NCI-H2196 treated with DMSO at 0.1 percent for 48 hours (cell line): ENCODE data around the gene CACNA1C.

ENCODE experiments used
- DNase-seq: peaks from one replicate; lab custom pipeline; 2025; ENCODE audit not compliant: unreplicated experiment; lab: John Stamatoyannopoulos, UW

Gene CACNA1C

DNA sequence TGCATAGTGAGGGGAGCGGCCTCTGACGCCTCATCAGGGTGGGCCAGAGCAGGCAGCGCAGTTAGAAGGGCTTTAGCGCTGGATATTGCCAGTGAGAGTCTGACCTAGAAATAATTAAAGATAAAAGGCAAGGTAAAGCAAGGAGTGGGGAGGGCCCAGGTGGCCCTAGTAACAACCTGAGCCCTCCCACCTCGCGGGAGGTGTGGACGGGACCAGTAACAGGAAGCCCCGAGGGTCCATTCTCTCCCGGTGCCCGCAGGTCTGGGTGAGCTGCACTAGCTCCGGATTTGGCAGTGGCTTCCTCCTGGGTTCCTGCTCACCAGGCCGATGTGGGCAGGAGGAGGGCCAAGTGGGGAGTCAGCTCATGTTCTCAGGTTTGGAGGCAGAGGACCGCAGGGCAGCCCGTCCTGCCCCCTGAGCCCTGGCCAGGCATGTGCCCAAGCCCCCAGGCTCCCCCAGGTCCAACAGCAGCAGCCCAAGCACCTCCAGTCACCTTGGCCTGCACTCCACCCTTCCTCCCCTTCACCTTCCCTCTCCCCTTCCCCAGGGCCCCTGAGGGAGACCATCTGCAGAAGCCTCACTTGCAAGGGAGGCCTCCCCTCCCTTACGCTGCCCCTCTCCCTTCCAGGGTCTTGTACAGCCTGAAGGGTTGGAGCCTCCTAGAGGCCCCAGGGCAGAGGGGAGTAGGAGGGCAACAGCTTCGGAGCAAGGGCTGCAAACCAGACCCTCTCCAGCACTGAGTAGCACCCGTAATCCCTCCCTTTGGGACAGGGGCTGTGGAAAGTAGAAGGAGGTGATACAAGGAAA is 597.7 kb downstream of the CACNA1C start:
- no peak for DNase-seq

DNA sequence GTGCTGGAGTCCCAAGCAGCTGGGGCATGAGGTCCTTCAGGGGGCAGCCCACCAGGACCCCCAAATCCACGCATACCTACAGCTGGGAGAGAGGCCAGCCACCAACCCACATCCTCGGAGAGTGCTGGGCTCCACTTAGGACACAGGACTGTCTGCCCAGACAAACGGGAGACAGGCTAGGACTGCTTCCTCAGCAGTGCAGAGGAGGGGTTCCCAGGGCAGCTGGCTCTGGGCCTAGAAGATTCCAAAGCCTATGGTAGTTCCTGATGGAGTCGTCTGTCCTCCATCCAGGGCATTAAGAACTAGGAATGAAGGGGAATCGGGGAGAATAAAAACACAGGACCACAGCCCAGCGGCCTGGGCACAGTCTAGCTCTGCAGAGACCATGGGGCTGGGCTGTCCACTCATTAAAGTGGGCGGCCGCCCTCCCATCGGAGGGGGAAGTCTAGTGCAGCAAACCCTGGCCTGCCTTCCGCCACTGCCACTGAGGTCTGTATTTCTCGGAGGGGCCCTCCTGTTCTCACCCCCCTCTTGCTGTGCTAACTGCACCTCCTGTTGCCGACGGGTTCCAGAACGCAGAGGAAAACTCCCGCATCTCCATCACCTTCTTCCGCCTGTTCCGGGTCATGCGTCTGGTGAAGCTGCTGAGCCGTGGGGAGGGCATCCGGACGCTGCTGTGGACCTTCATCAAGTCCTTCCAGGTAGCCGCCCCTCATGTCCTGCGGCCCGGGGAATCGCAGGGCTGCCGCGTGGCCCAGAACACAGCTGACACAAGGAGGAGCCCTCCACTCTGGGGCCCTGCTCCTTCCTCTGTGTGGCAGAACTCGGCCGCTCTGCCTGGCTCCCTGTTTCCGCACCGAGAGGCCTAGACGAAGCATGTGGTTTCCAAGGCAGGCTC is 598.5 kb downstream of the CACNA1C start:
- no peak for DNase-seq

DNA sequence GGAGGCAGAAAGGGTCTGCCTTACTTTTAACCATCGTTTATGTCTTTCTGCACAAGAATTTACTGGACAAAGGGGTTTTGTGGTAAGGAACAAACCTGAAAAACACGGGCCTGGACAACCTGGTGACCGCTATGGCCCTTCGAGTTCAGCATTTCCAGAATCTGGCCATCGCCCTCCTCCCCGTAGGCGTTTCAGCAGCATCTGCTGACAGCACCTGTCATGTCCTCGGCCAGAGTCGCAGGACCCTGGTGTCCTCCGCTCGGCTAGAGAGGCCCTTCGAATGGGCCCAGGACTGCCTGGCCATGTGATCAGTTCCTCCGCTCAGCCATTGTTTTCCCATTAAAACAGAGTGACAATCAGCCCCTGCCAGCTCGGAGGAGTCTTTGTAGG is 599.2 kb downstream of the CACNA1C start:
- DNase-seq: no peak

DNA sequence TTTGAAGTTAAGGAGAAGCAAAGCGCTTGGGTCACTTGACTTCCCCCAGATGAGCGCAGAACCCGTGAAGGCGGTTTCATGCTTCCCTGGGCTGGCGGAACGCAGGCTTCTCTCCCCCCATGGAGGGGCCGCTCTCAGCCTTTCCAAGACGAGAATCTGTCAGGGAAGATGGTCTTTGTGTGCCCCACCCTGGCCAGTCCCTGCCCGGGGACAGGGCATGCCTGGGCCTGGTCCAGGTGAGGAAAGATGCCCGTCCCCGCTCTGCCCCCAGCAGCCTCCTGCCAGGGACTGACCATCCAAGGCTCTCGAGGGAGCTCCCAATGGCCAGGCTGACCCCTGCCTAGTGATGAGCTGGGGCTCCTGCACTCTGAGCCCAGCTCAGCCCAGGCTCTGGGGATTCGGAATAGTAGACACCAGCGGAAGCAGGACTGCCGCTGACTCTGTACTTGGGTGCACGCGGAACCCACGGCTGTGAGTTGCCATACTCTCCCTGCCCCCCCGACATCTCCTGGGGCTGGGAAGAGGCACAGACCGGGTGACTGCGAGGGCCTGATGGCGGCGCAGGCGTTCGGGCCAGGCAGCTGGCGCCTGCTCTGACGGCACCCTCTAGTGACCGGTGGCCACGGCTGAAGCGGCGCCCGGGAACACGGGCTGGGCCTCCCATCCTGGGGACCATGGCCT is 599.8 kb downstream of the CACNA1C start:
- DNase-seq: no peak

DNA sequence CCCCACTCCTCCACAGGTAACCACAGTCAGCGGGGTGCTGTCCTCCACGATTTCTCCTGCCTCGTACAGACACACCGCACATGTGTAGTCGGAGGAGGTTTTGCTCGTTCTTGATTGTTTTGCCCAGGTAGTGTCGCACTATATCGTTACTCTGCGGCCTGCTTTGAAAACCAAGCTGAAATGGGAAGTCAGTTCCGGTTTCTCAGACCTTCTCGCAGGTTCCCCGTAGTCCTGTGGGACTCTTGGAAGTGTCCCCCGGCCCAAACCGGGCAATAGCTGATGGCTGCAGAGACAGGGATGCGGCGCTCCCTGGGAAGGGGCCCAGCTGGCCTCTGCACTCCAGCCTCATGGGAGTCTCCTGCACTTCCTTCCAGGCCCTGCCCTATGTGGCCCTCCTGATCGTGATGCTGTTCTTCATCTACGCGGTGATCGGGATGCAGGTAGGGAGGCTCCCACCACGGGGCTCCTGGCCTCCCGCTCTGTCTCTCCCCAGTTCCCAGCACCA is 600.7 kb downstream of the CACNA1C start:
- no peak for DNase-seq

DNA sequence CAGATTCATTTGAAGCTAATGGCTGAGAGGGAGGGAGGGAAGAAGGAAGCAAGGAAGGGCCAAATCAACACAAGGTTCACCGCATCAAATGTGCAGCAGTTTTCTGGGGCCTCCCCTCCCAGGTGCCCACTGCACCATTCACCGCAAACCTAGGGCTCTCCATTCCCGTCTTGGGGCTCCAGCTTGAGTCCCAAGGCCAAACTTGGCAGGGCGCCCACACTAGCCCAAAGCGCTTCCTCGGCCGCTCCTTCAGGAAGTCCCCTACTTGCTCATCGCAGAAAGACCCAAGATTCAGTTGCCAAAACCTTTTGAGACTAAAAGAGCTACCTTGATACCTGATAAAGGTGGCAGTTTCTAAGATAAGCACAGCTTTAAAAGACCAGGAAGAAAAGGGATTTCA is 601.5 kb downstream of the CACNA1C start:
- no peak for DNase-seq

DNA sequence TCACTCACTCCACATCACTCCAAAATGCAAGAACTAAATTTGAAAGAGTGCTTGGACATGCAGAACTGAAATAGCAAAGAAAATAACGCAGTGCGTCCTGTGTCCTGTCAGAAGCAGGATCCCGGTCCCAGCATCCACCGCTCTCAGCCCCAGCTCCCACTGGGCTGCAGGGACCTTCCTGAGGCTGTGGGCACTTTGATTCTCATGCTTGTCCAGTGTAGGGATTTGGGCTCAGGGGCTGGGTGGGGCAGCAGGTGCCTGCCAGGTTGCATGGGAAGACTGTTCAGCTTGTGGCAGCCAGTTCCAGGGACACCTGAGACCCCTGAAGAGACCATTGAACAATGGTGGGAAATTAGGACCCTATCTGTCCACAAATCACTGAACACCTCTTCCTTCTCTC is 602.0 kb downstream of the CACNA1C start:
- DNase-seq: no peak

DNA sequence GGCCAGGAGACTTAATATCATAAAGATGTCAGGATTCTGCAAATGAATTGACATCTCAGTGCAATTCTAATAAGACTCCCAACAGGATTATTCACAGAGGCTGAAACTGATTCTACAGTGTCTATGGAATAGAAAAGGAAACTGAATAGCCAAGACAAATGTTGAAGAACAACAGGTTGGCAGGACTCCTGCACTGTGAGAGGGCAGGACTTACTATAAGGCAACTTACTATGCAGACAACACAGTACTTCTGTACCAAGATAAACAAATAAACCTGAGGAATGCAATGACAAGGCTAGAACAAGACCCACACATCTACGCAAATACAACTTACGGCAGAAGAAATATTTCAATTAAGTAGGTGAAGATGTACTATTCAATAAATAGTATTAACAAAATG is 609.7 kb downstream of the CACNA1C start:
- DNase-seq: no peak

DNA sequence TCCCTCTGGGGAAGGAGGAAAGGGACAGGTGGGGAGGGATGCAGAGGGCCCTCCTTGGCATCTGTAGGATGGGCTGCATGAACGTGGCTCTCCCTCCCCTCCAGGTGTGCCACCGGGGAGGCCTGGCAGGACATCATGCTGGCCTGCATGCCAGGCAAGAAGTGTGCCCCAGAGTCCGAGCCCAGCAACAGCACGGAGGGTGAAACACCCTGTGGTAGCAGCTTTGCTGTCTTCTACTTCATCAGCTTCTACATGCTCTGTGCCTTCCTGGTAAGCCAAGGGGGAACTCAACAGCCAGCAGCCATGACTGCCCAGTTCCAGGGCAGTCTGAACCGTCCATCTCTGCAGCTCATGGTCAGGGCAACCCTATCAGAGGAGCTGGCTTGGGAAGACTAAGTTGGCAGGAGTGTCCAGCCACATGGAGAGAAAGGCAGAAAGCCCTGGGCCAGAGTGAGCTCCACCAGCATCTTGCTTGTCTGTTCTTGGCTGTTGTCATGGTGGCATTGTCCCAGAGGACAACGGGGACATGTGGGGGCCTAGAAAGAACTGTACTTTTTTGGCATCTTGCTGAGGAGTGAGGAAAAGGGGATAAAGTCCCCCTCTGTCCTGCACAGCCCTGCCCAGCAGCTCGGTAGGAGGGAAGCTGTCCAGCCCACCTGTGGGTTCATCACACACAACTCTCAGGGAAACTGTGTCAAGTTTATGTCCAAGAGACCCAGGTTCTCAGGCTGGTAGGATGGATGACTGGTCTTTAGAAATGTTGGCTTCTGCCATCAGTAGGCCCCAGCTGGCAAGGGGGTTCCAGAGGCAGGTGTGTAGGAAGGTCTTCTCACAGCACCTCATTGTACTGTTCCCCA is 612.2 kb downstream of the CACNA1C start:
- DNase-seq: no peak

DNA sequence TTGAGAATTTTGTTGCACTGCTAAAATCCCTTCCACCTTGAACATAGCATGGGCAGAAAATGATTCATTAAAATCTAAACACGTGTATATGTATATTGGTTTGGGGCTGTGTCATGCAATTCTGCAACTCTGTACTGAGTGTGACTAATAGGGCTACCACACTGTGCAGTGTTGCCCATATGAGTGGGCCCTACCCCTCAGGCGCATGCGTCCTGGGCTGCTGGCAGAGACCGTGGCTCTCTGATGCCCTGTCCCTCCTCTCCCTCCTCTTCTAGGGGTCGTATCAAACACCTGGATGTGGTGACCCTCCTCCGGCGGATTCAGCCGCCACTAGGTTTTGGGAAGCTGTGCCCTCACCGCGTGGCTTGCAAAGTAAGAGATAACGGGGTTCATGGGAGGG is 613.6 kb downstream of the CACNA1C start:
- DNase-seq: no peak

DNA sequence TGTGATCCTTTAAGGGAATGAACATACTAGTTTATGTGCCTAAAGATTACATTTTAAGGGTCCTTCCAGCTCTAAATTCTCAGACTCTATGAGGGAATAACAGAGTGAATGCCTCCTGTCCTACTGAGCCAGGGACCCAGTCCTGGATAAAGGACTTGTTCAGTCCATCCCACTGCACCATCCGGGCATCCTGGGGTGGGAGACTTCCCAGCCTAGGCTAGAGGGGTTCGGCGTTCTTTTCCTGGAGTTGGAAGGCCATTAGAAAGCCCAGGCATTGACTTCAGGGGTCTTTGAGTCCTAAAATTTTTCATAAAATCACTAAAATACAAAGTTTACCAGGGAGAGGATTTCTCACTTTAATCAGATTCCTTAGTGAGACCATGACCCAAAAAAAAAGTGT is 614.1 kb downstream of the CACNA1C start:
- DNase-seq: no peak

DNA sequence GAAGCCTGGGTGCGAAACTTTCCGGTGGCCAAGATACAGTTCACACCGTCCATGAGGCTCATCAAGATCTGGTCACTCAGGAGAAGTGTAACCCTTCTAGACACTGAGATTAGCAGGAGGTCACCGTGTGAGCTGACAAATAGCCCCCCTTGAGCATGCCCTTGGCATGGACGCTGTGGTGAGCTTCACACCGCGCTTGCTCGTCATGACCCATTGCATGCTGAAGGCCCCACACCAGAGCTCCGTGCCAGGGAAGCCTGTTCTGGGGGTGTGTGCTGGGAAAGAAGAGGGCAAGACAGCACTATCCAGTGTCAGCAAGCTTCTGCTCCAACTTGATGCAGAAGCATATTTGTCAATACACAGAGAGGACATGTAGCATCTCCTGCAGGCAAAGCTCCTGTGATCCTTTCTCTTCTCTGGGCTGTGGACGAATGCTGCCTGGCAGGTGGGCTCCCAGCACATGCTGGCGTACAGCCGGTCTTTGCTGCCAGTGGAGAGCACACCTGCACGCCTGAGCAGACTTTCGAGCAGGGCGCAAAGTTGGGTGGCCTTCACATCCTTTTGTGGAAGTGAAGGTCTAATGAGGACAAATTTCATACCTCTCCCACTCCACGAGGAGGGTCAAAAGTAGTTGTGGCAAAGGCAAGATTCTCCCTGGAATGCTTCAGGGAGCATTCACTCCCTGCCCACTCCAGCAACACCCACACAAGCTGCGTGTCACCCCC is 615.1 kb downstream of the CACNA1C start:
- DNase-seq: no peak

DNA sequence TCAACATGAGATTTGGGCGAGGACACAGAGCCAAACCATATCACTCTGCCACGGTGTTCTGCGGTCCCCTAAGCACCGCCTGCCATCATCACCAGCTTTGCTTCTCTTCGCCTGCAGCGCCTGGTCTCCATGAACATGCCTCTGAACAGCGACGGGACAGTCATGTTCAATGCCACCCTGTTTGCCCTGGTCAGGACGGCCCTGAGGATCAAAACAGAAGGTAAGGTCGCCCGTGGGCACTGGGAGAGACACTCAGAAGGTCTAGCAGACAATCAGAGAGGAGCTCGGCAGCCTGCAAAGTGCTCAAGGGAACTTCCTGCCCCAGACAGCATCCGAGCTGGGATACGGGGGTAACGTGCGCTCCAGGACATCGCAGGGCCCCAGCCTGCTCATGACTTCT is 616.0 kb downstream of the CACNA1C start:
- DNase-seq: no peak

DNA sequence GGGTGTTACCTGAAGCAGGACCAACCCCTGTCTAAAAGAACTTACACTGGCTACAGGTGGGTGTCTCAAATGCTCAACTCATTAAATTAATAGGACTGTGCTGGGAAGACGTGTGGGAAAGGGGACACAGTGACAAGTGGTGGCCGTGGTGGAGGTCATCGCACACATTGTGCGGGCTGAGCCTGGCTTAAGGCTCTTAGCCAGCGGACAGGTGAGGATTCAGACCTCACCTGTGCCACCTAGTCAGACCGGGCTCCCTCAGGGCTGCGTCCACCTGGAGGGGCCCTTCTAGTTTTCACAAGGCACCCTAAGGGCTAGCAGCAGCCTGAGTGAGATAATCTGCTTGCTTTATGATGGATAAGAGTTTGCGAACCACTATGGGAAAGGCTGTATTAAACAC is 616.8 kb downstream of the CACNA1C start:
- no peak for DNase-seq

DNA sequence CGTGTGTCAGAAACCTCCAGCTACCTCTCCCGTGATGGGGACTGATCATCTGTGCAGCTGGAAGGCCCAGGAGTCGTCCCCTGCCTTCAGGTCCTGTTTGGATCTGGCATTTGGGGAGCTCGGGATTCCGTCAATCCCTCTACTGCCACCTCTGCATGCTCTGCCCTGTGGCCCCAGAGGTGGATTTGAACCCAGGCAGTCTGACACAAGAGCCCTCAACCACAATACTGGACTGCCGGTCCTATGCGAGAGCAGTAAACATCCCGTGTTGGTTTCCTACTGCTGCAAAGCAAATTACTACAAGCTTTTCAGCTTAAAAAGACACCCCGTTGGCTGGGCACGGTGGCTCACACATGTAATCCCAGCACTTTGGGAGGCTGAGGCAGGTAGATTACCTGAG is 620.1 kb downstream of the CACNA1C start:
- no peak for DNase-seq

DNA sequence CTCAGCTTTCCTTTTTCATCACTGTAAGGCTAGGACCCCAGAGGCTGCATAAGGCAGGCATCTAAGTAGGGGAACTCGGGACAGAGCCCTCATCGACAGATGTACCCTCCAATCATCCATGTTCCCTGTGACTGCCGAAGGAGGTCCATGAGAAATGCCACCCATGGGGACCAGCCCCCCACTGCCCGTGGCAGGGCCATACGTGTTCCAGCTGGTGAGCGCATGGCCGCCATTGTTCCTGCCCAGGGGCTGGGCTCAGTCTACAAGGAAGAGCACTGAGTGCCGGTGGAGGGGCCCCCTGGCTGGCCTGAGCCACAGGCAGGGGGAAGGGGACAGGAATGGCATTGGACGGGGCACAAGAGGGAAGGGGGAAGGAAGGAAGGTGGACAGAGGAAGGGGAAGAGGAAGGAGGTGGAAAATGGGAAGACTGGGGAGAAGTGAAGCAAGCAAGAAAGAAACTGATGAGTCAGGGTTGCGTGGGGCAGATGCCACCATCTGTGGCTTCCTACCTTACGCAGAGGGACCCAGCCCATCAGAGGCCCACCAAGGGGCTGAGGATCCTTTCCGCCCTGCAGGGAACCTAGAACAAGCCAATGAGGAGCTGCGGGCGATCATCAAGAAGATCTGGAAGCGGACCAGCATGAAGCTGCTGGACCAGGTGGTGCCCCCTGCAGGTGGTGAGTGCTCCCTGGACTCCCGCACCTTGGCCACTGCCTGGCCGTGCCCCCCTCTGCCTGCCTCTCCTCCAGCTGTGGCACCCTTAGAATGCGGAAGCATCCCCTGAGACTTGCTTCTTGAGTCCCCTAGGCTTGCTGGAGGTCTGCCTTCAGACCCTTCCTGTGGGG is 621.4 kb downstream of the CACNA1C start:
- DNase-seq: no peak

DNA sequence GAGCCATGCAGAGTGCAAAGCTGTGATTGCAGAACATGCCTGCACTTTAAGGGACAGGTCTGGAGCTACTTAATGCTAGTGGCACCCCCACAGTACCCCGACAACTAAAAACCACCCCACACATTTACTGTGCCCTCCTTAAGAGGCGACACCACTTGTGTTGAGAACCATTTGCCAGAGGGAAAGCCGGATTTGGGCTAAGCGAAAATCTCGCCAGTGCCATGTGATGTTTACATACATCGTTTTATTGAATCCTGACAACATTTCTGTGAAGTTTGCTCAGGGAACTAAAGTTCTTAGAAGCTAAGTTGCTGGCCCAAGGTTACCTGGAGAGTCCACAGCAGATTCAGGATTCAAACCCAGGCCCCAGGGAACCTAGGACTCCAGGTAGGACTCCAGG is 623.0 kb downstream of the CACNA1C start:
- DNase-seq: no peak

DNA sequence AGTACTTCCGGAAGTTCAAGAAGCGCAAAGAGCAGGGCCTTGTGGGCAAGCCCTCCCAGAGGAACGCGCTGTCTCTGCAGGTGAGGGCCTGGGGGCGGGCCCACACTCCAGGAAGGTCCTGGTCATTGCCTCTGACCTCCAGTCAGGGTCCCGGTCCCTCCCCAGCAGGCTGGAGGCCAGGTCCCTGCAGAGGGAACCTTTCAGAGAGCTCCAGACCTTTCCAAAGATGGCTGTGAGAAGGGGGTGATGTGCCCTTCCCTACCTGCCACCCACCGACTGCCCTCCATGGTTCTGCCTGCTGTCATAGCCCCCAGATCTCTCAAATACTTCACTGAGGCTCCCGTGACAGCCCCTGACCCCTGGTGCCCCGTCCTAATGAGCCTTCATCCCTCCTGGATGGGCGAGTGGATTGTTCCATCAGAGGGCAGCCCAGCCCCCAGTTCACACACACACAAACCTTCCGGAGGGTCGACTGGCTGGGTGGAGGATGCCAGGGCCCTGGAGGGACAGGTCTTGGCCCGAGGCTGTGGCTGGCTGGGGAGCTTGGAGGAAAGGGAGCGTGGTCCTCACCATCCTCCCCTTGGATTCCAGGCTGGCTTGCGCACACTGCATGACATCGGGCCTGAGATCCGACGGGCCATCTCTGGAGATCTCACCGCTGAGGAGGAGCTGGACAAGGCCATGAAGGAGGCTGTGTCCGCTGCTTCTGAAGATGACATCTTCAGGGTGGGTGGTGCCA is 624.5 kb downstream of the CACNA1C start:
- no peak for DNase-seq
